GM21381 (cell line): ENCODE results near the gene KLF7.
A peak's percentile ranks its signal among the peaks of the same experiment; 100 is the strongest.

ENCODE experiments used
- ATAC-seq: cut with Tn5 transposase; IDR thresholded peaks from one replicate; pipeline ENCODE4 v1.9.1; 2021; ENCODE audit warnings: mild to moderate bottlenecking, moderate library complexity; ENCODE audit not compliant: unreplicated experiment

KLF7 gene

DNA sequence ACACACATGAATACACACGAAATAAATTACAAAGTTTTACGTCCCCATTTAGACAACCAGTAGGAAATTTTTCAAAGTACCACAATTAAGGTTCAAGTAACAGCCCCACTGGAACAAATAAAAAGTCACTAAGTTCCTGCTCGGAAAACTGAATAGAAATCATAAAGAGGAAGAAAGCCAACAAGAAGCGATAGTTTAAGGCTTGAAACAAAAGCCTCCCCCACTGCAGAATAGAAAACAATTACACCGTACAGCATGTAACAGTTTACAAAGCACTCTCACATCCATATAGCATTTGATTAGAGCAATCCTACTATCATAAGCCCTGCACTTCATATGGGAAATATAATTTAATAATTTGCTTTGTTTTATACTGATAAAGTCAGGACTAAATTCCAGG, 15.5 kb downstream of the KLF7 start:
- ATAC-seq: no peak

DNA sequence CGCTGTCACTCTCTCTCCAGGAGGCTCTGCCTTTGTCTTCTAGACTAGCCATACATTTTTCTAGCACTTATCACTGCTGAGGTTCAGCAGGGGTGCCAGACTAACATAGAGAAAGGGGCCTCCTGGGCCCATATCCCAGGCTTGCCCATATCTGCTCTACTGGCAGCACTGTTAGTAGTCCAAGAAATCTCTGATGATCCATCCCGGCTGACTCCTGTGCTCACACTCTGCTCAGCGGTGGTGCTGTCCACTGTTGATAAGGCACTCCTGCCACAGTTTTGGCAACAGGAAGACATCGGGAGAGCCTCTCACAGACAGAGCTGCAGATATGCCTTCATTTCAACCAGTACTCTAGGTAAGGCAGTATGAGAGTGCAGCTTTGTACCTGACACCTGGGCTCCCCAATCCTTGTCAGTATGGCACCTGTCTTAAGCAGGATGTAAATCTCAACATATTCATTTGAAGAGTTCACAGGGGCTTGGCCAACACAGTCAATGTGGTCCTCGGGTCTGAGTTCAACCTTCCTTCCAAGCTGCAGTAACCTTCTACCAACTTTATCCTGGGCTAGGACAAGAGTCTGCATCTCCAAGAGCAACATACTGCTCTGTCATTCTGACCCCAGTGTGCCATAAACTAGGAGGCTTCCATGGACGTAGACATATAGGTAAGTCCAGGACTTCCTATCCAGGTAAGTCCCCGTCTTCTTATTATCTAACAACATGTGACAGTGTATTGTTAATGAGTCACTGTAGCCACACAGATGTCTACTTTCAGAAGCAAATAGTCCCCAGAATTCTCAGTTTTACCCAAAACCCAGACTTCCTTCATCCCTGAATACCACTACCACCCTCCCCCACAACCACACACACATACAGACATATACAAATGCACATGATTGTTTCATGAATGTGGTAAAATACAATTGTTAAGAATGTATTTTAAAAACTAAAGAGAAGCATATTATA, 16.2 kb downstream of the KLF7 start:
- peak; percentile 79 for ATAC-seq

DNA sequence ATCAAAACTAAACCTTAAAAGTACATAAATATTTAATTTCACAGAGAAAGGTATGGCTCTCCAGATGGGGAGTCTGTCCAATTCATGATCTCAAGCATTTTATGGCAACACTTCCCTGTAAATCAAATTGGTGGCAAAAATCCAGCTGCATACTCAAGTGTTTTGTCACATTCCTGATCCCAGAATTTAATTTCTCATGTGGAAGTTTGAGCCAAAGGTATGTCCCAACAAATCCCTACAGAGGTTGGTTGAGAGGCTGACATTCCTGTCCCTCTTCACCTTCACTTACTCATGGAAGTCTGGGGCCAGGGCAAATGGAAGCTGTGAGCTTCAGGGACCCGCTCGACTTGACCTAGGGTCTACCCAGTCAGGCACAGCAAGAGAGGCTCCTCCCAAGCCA, 17.7 kb downstream of the KLF7 start:
- no peak for ATAC-seq

DNA sequence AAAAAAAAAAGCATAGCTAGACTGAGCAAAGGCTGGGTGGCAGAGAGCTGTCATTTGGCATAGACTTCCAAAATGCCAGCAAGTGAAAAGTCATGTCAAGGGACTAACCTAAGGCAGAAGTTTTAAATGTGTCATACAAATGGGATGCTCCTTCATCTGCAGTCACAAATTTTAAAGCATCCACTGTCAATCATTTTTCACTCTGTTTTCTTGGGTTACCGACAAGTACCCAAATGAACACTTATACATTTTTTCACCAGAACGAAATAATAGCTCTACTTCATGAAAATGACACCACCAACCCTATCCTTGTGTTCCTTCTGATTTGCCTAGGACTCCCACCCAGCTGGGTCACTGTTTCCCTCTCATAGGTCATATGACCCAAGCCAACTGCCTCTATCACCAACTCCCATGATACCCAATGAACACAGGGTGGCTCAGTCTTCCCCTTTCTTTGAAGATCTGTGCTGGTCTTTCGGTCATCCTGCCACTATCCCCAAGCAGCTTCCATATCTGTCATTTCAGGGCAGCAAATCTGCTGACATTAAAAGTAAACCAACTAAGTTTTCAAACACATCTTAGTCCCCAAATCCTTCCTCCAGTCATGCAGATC, 21.5 kb downstream of the KLF7 start:
- ATAC-seq: no peak

DNA sequence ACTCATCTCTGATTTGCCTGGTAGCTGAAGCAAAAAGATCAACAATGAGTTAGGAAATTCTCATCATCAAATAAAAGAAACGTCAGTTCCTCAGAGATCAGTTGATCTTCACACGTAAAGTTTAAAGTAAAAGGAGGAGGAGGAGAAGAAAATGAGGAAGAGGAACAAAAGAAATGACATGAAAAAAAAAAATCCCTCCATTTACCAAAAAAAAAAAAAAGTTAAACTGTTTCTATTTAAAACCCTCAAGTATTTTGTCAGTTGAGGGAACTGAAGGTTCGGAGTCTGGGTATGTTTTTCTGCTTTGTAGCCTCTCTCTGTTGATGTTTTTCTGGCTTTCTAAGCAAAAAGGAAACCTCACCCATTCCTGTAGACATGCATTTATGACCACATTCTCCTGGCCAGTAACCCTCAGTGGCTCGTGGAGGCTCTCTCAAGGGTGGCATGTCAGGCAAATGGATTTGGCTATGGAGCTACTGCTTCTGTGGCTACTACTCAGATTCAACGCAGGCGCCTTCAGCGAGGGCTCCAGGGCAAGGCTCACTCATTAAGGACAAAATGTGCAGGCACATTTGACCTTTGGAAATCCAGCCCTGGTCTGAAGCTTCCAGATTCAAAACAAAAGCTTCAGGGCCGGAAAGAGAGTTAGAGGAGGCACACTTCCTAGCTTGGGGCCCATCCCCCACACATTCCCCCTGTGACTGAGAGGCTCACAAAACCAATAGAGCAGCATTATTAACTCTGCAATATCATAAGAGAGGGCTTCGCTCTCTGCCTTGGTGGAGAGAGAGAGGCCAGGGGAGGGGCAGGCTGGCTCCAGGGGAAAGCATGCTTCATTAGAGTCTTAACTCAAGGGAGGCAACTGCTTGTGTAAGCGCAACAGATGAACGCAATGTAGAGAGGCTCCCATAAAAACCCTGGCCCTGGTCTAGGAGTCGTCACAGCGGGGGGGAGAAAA, 22.3 kb downstream of the KLF7 start:
- no peak for ATAC-seq

DNA sequence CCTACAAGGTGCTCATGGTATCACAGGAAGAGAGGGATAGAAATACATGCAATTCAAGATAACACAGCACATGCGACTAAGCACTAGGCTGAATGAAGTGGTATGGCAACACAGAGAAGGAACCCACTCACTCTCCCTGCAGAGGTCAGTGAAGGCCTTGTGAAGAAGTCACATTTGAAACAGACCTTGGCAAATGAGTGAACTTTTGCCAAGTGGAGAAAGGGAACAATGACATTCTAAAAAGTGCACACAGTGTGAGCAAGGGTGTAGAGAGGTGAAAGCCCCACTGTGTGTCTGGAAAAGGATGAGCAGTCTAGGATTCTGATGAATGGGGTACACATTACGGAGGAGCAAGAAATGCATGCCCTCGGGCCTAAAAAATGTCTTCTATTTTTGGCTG, 23.3 kb downstream of the KLF7 start:
- peak; percentile 47 for ATAC-seq

DNA sequence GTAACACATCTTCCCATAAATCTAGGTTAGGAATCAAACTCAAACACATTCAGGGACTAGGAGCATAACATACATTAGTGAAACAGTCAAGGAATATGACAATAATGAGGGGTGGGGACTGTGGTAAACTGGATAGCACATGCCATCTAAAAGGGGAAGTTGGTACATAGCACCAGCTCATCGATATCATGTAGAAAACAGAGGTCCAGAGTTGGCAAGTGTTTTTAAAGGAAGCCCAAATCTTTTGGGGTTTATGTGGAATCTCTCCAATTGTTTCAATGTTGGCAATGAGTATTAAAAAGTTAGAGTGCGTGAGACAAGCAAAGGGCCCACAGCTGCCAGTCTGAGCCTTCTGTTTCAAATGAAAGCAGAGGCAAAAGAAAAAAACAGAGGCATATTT, 24.4 kb downstream of the KLF7 start:
- ATAC-seq: no peak

DNA sequence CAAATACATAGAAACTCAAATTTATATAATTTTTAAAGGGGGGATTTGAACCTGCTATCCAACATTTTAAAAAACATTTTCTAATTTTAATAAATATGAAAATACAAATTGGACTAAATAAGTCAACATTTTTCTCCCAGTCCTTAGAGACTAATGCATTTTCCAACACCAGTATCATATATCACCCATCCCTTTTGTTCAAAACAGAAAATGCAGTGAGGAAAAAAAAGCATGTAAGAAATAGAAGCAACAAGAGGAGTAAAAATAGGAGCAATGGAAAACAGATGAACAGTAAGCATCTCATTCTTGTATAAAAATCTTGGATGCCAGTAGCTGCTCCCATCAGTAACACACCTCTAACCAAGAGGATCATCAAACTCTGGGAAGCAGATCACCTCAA, 25.5 kb downstream of the KLF7 start:
- no peak for ATAC-seq

DNA sequence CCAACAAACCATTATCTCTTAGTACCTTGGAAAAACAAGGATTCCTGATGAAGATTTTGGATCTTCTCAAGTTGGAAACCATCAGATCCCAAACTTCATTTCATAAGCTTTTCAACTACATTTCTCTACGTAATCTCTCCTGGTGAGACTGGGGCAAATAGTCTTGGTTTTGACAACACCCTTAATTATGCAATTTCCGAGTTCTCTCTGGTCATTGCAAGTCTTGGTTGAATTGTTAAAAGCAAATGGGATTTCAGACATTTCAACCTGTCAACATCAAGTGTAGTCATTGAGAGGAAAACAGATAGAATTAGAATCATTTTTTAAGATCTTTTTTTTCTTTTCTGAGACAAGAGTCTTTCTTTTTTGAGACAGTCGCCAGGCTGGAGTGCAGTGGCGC, 26.2 kb downstream of the KLF7 start:
- ATAC-seq: no peak

DNA sequence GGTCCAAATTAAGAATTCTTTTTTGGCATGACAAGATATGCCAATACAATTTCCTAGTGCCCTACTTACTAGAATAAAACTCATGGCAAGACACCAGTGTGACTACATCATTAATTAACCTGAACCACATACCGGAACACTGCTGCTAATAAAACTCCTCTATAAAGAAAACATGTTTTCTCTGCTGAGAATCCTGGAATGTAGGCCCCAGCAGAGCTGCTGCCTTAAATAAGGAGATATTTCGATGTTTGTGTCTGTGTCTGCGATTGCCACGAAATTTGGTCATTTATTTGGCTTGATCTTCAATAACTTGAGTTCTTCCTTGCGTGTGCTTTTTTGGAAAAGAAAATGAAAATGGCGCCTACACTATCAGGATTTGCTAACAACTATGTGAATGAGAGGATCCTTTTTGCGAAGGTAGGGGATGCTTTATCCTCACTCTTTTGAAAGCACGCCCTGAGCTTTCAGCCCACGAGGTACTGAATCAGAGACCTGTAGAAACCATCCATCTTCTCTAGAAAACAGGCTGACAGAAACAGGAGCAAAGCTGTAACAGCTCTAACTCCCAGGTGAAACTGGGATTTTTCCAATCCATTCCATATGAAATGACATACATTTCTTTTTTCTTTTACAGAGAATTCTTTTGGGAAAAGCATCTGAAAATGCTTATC, 27.0 kb downstream of the KLF7 start:
- ATAC-seq: no peak

DNA sequence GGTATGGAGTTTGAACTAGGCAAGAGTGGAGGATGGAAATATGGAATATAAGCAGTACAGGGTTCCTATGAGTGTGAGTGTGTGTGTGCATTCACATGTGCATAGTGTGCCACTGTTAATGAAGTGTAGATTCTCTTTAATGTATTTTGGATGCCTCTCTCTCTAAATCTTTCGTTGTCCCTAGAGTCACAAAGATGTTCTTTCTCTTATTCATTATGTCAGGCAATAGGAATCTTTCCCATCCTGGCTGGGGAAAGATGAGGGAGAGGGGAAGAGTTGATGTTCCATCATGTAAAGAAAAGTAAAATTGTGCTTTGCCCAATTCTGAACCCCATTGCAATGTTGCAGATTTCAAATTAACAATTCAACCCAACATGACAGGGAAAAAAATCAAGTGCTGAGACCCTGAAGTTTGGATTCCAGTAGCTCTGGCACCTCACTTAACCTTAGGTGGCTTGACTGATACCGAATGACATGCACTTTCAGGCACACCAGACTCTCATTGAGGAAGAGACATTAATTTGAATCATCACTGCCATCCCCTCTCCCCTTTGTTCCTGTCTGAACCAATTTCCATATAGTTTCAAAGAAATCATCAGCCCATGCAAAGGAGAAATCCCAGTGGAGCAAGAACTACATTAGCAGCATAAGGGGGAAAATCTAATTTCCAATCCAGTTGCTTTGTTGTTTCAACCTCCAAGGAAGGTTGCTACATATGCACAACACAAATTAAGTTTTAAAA, 28.0 kb downstream of the KLF7 start:
- no peak for ATAC-seq

DNA sequence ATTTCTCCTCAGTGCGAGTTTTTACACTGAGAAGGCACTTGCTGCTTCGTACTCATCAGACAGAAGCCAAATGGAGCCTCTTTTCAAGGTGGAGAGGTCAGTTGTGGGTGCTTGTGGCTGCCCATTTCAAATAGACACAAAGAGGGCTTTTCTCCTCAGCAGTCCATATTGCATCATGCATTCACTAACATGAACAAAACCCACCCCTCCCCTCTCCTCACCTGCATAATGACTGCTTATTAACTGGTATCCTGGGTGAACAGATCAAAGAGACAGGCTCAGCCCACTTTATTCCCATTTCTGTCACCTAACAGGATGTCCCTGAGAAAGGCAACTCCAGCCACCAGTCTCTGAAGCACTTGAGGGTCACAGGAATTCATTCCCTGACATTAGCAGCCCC, 28.9 kb downstream of the KLF7 start:
- ATAC-seq: no peak

DNA sequence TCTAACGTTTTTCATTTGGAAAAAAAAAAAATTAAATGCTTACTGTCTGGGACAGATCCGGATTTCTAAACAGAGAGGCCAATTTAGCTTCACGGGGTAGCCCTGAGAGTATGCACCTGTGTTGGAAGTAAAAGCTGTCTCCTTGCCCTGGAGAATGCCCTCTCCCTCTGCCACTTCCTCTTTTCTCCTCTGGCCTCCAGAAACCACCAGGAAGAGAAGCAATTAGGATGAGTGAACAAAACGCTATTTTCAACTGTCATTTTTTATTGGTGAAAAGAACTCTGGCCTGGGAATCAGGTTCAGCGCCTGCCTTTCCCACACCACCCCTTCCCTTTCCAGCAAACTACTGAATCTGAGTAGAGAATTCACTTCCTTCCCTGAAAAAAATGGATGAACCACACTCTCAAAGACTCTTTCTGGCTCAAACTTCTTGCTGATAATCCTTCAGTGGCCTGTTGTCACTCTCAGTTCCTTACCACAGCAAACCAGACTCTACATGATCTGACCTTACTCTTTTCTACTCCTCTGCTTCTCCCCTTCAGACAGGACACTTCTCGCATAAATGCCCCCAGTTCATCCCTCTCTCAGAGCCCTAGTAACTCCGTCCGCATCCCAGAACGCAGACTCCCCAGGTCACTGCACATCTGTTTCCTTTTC, 29.8 kb downstream of the KLF7 start:
- no peak for ATAC-seq

DNA sequence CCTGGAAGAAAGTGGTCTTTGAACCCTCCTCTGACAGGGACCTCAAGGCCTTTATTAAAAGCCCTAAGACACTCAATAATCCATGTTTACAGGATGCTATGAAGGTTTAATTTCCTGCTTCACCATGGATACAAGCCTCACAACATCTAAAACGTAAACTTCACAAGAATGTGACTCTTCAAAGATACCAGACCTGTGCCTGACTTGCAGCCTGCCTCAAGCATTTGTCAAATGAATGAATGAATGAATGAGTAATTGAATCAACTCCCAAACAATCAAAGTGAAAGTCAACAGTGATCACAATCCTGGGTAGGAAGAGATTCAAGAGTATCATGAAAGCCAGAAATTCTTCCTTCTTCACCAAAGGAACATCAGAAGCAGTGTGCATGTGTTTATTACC, 30.4 kb downstream of the KLF7 start:
- no peak for ATAC-seq

DNA sequence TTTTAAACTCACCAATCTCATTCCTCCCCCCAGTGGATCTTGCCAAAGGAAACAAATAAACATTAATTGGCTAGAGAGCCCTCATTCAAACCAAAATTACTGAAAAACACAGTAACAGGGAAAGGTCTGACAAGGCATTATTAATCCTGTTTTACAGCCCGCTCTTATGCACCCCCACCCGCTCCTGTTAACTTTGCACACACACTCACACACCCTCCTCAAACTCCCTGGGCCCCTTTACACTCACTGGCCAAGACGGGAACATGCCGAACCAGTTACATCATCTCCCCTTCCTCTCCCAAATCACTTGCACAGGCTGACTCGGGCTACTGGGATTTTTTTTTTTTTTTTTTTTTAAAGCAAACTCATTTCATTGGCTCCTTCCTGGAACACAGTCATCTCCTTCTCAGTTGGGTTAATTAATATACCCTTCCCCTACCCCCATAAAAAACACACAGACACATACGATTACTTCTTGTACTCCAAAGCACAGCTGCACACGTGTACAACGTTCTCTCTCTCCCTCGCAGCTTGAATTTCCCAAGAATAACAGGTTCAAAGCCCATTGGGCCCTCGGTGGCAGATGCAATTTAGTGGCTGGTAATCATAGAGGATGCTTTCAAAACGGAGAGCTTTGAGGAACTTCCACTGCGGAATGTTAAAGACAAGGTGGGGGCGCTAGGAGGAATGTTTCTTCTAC, 31.8 kb downstream of the KLF7 start:
- ATAC-seq: no peak

DNA sequence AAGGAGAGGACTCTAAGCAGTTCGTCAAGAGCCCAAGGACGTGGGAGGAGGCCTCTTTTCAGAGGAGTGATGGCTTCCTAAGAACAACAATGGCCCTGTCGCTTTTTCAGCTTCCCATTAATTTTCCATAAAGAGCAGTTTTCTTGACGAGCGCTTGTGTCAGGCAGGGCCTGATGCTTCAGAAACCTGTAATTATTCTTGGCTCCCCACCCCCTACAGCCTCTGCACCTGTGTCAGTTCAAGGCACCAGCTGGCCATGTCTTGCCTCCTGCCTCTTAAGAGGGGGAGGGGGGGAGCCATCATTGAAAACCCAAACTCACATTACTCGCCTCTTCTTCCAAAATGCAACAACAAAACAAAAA, 32.3 kb downstream of the KLF7 start:
- ATAC-seq: no peak

DNA sequence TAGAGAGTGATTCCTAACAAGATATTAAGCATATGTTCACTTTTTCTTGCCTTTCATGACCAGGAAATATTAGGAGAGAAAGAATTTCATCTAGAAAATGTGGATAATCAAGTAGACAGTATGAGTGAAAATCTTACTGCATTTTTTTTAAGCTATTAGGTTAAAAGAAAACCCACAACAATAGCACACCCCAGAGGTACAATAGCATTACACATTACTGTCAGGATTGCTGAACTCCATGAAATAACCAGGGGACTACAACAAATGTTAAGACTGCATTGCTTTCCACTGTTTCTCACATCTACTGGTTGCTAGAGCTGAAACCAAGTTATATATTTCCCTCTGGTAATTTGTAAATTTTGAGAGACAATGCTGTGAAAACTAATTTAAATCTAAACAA, 33.7 kb downstream of the KLF7 start:
- ATAC-seq: no peak

DNA sequence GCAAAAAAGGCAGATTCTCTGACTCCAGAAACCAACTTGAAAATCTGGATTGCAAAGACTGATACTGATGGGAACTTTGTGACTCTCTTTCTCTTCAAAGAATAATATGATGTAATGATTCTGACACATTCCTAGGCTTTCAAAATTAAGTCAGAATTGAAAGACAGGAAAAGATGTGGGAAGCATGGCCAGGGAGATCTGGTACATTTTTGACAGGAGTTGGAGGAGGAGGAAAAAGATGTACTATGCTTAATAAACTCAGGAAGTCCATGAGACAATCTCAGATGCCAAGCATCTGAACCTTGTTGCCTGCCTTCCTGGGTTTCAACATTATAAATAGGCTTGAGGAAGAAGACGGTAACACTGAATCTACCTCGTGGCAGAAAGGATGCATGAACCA, 34.2 kb downstream of the KLF7 start:
- ATAC-seq: no peak

DNA sequence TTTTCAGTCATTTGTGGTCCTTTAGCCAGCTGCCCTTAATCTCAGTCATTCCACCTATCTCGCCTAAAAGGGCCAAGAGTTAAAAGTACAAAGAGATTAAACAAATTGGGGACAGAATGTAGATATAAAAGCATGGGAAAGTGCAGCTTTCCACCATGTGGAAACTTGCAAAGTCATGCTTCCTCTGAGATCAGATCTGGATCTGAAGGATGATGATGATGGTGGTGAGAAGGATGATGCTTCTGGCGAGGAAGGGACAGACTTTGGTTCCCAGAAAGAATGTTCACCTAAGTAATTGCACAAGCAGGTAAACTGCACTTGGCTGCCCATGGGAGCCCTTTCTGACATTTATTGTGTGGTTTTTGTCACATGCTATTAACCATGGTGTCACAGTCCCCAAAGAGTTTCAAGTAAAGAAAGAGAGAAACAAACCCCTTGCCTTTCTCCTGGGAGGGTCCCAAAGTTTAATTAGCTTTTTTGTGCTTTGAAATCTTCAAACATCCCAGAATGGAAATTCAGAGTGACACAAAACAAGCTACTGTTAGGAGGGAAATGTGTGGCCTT, 34.7 kb downstream of the KLF7 start:
- ATAC-seq: no peak
